ENCODE measurements around the gene CDKN1A. TPM values are rescaled to one million over a fixed set of nuclear protein-coding genes. Genes with fewer than 3 reads are reported as not detected.
"Not testable (repeated sequence)": the region's sequence is repeated elsewhere in the genome, so short reads cannot be mapped to it uniquely, and the experiment has no call there.

Gene CDKN1A
- total RNA-seq, 1 experiment from 2014 or later: 142 TPM

- no peak for DNase-seq (ENCODE audit: low spot score)
Measured at GRCh38 chr6:36695414-36695813, 16.9 kb downstream of the CDKN1A start.

DNA sequence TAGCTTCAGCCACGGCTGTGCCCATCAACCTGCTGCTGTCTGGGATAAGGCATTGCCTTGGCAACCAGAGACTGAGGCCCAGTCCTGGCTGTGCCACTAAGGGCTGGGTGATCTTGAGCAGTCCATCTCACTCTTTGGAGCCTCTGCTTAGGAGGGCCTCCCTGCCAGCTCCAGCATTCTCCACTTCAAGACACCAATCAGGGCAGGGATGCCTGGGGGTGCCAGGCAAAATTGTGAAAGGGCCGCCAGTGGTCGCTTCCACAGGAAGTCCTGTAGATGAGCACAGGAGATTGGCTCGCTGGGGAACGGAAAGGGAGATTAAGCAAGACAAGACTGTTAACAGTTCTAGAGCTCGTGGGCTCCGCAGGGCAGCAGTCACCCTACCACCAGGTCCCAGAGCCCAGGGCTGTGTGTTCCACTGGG, 19.0 kb downstream of the CDKN1A start, which contains the start of gene RAB44:
Gene RAB44, plus strand, starts transcription at position 346 of the 423 bp plus-strand sequence. CDS start 6,410 bp downstream, outside the sequence.
- DNase-seq (ENCODE audit: low spot score): no peak

DNA sequence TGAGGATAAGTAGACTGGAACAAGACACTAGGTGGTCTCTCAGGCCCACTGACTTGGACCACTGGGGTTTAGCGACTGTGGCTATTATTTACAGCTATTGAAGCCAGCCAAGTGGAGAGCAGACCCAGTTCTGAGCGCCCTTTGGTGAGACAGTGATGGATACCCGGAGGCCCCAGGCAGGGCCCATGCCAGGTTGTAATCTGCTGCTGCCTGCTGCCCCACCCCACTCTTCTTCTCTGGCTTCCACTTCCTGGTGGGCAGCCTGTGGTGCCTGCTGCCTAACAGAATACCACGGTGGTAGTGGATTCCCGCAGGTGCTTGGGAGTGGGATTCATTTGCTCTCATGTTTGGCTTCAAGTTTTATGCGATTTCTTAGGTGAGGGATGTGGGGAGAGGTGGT, 19.7 kb downstream of the CDKN1A start:
- no peak for DNase-seq (ENCODE audit: low spot score)

DNA sequence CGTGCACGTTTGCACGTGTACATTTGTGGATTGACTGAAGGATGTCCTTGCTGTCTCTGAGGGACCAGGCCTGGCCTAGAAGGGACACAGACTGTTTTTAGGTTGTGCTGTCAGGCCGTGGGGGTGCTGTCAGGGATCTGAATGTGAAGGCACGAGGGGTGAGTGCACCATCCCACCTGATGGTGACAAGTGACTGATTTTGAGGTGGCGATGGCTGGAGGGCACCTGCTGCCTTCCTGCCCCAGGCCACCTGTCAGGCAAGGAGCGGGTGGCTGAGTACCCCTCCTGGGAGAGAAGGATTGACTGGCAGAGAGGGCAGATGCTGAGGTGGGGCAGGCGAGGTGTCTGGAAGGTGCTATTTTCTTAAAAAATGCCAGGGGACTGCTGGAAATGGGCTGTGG, 20.4 kb downstream of the CDKN1A start:
- no peak for DNase-seq (ENCODE audit: low spot score)

DNA sequence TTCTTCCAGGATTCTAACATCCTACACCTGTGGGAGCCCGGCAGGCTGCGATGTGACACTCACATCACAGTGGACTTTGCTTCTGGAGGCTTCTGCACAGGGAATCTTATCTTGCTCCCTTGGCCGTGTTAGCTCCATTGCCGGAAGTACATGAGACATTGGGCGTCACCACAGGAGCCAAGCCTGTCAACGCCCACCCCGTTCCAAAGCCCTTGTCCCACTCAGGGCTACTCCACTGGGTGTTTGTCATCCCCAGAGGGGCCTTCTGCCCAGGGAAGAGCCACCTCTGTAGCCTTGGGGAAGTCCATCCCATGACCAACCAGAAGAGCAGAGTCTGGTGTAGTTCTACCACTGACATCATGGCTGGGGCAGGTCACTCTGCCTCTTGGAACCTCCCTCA, 20.8 kb downstream of the CDKN1A start:
- DNase-seq (ENCODE audit: low spot score): no peak

DNA sequence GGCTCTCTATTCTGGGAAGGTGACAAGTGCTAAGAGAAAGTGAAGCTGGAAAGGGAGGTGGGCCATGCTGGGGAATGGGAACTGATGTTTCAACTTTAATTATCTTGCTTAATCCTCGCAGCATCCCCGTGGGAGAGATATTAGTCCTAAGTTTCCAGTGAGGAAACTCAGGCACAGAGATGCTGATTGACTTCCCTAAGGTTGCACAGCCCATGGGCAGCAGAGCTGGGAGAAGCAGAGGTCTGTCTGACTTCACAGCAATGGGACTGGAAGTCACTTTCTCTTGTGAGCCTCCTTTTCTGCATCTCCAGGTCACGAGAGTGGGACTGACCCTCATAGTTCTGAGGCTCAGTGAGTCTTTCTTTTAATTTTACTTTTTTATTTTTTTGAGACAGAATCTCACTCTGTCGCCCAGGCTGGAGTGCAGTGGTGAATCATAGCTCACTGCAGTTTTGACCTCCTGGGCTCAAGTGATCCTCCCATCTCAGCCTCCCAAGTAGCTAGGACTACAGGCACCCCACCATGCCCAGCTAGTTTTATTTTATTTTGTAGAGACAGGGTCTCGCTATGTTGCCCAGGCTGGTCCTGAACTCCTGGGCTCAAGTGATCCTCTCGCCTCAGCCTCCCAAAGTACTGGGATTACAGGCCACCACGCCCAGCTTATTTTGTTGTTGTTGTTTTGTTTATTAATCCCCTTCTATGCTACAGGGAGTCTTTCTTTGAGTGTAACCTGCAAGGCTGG, 21.7 kb downstream of the CDKN1A start:
- no peak for DNase-seq (ENCODE audit: low spot score)

- no peak for DNase-seq (ENCODE audit: low spot score)
Measured at GRCh38 chr6:36700831-36701230, 22.3 kb downstream of the CDKN1A start.

DNA sequence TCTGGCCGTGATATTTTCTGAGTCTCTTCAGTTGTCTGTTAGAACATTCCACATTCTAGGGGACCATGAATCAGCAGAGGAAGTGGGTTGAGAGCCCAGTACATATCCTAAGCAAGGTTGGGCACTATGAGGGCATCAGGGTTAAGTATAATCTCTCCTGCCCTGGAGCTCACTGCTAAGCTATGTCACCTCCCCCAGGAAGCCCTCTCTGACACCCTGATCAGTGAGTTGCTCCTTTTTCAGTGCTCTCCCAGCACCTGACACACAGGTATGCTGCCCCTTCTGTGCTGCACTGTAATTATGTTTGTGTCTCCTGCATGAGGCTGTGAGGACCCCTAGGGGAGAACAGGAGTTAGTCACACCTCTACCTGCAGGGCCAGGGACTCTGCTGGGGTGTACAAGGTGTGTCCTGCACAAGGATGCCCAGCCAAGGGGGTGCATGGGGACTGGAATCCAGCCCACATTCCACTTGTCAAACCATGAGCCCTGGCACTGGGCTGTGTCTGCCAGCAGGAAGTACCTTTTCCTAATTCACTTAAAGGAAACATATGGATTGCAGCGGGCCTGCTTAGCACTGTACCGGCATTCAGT, 23.0 kb downstream of the CDKN1A start:
- no peak for DNase-seq (ENCODE audit: low spot score)

- no peak for DNase-seq (ENCODE audit: low spot score)
Measured at GRCh38 chr6:36702656-36703055, 24.1 kb downstream of the CDKN1A start.

DNA sequence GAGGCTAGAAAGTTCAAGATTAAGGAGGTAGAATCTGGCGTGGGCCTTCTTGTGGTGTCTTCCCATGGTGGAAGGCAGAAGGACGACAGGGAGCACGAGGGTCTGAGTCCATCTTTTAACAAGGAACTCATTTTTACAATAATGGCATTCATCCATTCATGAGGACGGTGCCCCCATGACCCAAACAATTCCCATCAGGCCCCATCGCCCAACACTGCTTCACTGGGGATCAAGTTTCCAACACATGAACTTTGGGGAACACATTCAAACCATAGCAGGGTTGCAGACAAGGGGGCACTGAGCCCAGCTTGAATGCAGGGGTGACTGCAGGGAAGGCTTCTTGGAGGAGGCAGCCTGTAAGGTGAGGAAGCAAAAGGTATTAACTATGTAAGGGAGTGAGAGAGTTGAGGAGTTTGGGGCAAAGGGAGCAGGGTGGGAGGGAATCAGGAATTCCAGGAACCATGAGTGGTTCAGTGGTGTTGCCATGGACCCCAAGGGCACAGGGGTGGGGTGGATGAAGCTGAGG, 24.6 kb downstream of the CDKN1A start:
- DNase-seq (ENCODE audit: low spot score): no peak

DNA sequence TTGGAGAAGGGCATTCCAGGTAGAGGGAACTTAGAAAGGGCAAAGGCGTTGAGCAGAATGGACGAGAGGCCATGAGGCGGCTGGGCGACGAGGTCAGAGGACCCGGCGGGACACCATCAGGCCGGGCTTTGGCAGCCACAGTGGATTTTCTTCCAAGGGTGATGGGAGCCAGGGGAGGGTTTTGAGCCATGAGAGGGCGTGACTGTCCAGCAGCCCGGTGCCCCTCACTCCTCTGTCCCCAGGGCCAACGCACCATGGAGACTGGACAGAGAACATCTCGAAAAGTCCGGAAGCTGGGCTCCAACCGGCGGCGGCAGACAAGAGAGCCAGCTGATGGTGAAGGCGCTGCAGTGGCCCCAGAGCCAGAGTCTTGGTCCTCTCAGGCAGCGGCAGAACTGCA, 25.5 kb downstream of the CDKN1A start:
- DNase-seq (ENCODE audit: low spot score): no peak

GRCh38 chr6:36704961-36705577, 26.6 kb downstream of the CDKN1A start:
- not testable (repeated sequence) for DNase-seq (ENCODE audit: low spot score)

DNA sequence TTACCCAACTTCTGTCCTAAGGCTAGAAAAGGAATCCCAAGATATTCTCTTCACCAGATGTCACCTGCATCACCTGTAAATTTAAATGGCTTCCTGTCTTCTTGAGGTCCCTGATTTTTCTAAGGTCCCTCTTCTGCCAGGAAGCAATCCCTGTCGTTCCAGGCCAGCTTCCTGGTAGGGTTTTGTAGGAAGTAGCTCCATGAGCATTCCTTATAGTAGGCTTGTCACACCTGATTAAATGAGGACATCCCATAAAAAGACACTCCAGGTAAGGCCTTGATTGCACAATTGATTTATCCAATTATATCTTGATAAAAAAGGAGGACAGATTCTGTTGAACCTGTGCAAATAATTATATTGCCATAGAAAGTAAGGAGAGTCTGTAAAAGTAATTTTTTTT, 27.8 kb downstream of the CDKN1A start:
- no peak for DNase-seq (ENCODE audit: low spot score)

DNA sequence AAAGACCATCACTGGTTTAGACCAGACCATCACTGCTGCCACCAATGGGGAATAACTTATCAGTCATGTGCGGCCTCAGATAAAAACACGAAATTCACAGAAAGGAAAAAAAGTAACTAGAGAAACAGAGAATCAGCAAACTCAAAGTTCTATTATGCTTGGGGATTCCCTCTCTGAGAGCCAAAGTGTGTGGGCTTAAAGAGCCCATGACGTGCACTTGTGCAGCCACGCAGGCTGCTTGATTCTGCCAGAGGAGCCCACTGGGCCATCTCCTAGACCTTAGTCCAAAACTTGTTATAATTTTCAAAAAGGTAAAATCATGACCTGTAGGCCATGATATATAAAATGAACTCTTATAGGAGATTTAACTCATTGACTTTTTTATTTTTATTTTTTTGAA, 34.3 kb downstream of the CDKN1A start:
- no peak for DNase-seq (ENCODE audit: low spot score)

GRCh38 chr6:36713846-36714245, 35.3 kb downstream of the CDKN1A start:
- DNase-seq (ENCODE audit: low spot score): no peak

GRCh38 chr6:36714511-36714910, 36.0 kb downstream of the CDKN1A start:
- DNase-seq (ENCODE audit: low spot score): no peak

GRCh38 chr6:36715469-36715868, 37.0 kb downstream of the CDKN1A start:
- DNase-seq (ENCODE audit: low spot score): no peak

DNA sequence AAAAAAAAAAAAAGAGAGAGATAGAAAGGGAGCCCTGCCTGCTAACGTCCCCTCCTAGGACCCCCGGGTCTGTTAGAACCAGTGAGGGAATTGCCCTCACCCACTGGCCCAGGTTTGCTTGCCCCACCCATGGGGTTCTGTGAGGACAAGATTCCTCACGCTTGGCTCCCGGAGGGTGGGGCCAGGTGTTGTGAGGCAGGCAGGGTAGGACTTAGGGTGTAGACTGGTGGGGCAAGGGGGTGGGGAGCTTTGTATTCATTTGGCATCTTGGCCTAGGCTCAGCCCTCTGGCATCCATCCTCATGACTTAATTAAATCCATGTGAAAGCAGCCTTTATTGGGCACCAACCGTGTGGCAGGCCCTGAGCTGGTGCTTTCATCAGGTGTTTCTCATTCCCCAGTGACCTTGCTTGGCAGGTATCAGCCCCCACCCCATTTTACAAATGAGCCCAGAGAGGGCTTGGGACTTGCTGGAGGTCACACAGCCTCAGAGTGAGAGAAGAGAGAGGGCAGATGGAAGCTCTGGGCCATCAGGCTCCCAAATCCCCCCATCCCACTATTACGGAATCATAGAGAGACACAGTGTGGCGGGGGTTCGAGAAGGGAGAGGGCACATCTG, 38.1 kb downstream of the CDKN1A start:
- no peak for DNase-seq (ENCODE audit: low spot score)

DNA sequence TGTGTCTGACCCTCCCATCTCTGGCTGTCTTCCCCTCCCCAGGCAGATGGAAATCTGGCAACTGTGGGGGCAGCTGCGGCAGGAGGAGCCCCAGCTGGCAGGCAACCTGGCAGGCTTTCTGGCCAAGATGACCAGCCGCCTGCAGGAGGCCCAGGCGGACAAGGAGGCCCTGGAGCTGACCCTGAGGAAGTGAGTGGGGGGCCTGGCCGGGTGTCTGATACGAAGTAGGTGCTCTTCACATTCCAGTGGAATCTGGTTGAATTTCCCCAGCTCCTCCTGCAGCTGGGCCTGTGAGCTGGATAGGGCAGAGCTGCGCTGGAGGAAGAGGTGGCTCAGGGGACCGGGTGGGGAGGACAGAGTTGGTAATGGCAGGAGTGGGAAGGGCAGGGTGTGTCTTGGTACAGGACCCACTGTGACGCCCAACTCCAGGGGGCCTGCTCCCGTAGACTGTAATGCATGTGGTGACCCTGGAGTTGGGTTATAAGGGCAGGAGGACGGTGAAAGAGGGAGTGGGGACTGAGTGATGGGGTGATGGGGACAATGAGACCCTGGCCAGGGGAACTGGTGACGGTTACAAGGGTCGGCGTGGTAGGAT, 38.8 kb downstream of the CDKN1A start:
- DNase-seq (ENCODE audit: low spot score): no peak

- no peak for DNase-seq (ENCODE audit: low spot score)
Measured at GRCh38 chr6:36717871-36718540, 39.5 kb downstream of the CDKN1A start.

DNA sequence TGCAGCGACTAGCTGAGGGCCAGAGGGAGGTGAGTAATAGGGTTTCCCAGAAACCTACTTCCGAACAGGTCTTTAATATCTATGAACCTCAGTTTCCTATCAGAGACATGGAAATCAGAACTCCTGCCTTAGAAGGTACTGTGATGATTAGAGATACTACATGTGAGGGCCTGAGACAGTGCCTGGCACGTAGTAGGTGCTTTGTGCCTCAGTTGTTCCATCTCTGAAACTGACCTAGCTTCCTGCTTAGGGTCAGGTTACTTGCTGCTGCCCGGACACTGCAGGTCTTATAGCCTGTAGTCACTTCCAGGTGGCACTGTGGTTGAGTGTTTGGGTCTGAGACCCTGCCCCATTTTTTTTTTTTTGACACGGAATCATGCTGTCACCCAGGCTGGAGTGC, 40.0 kb downstream of the CDKN1A start:
- DNase-seq (ENCODE audit: low spot score): no peak

Data from H4 (cell line).